B cell (primary cell): Measurements from ENCODE around the gene IL17RC. TPM values are rescaled to one million over a fixed set of nuclear protein-coding genes. Genes with fewer than 3 reads are reported as not detected.

Source experiments
- ATAC-seq: fragments of 200-7000 bp; cut with Tn5 transposase; one replicate; pipeline ENCODE4 v1.10.0; 2021; ENCODE audit warnings: low read depth, mild to moderate bottlenecking, moderate number of reproducible peaks, moderate library complexity
- CTCF ChIA-PET: fragments of 350-600 bp; sonication (Branson Sonifier 250); formaldehyde crosslinking; loops from one replicate; lab custom pipeline; 2021; ENCODE audit warnings: antibody characterized with exemption, inconsistent platforms; lab: Charles Lee
- POLR2A ChIA-PET: fragments of 350-600 bp; sonication (Branson Sonifier 250); formaldehyde crosslinking; loops from one replicate; lab custom pipeline; 2021; ENCODE audit warnings: antibody characterized with exemption; lab: Charles Lee
- DNase-seq: peaks from one replicate; pipeline ENCODE4 v3.0.0; 2013
- H2AFZ ChIP-seq: 2 replicates; pipeline ENCODE4 v1.6.1; 2012; ENCODE audit warnings: mild to moderate bottlenecking, low read depth, low read length; ENCODE audit not compliant: insufficient read depth, poor library complexity, severe bottlenecking
- H3K27ac ChIP-seq, 2 donors: 1 replicate in 1 of 2; 2 replicates in 1 of 2; pipeline ENCODE4 v1.5.1; 2012 to 2013; ENCODE audit warnings: low read length in 2 of 2, mild to moderate bottlenecking in 2 of 2, moderate library complexity in 1 of 2
- H3K27me3 ChIP-seq, 4 experiments: fragments of 200-600 bp in 1 of 4; sonication (generic) in 1 of 4; replicated peaks in 1 of 4; 1 replicate in 2 of 4; 2 replicates in 2 of 4; pipeline versions ENCODE4 v1.6.1 to v1.7.0; 2013 to 2016; ENCODE audit warnings: low read length in 3 of 4, mild to moderate bottlenecking in 2 of 4, mixed read lengths in 1 of 4, moderate library complexity in 1 of 4; ENCODE audit not compliant: insufficient read depth in 4 of 4, control insufficient read depth in 3 of 4; ENCODE audit errors: control extremely low read depth in 1 of 4
- H3K36me3 ChIP-seq, 2 experiments: replicated peaks in 1 of 2; 1 replicate in 1 of 2; 2 replicates in 1 of 2; pipeline versions ENCODE4 v1.6.1 to v1.7.1; 2013; ENCODE audit warnings: low read length in 1 of 2; ENCODE audit not compliant: insufficient read depth in 2 of 2, control insufficient read depth in 1 of 2; ENCODE audit errors: control extremely low read depth in 1 of 2, extremely low read depth in 1 of 2
- H3K4me1 ChIP-seq, 2 donors: fragments of 200-600 bp in 1 of 2; sonication (generic) in 1 of 2; 1 replicate in 1 of 2; 2 replicates in 1 of 2; pipeline versions ENCODE4 v1.5.1 to v1.6.1; 2013 to 2017; ENCODE audit warnings: low read length in 2 of 2; ENCODE audit not compliant: control insufficient read depth in 2 of 2, insufficient read depth in 2 of 2
- H3K4me2 ChIP-seq: replicated peaks from 2 replicates; pipeline ENCODE3; 2012; ENCODE audit warnings: mild to moderate bottlenecking, low read depth, low read length; ENCODE audit not compliant: poor library complexity, severe bottlenecking
- H3K4me3 ChIP-seq, 5 experiments: fragments of 200-600 bp in 1 of 5; sonication (generic) in 1 of 5; 1 replicate in 3 of 5; 2 replicates in 2 of 5; pipeline versions ENCODE4 v1.5.1 to v1.7.0; 2011 to 2016; ENCODE audit warnings: low read length in 4 of 5, mild to moderate bottlenecking in 4 of 5, low read depth in 2 of 5, control low read depth in 1 of 5, moderate library complexity in 1 of 5; ENCODE audit not compliant: insufficient read depth in 1 of 5; ENCODE audit errors: control extremely low read depth in 1 of 5, extremely low read depth in 1 of 5
- H3K79me2 ChIP-seq: fragments of 200-600 bp; sonication (generic); one replicate; pipeline ENCODE4 v1.6.0; 2016; ENCODE audit warnings: low read length; ENCODE audit not compliant: control insufficient read depth, insufficient read depth
- H3K9ac ChIP-seq: fragments of 200-600 bp; sonication (generic); 2 replicates; pipeline ENCODE4 v1.6.1; 2017; ENCODE audit warnings: mild to moderate bottlenecking, low read length, moderate library complexity
- H3K9me3 ChIP-seq, 3 donors: one replicate each; pipeline versions ENCODE4 v1.6.1 to v1.7.1; 2013; ENCODE audit warnings: low read length in 2 of 3; ENCODE audit not compliant: control insufficient read depth in 2 of 3, insufficient read depth in 1 of 3; ENCODE audit errors: control extremely low read depth in 1 of 3
- H4K20me1 ChIP-seq: 2 replicates; pipeline ENCODE4 v1.6.0; 2012; ENCODE audit warnings: mild to moderate bottlenecking, low read length; ENCODE audit not compliant: insufficient read depth, control insufficient read depth, poor library complexity, severe bottlenecking
- H3K27ac Mint-ChIP-seq: one replicate; pipeline ENCODE4 v1.8.0; 2021; ENCODE audit warnings: mixed read lengths
- H3K27me3 Mint-ChIP-seq: one replicate; pipeline ENCODE4 v1.8.0; 2021; ENCODE audit warnings: mixed read lengths
- H3K4me1 Mint-ChIP-seq: one replicate; pipeline ENCODE4 v1.8.0; 2021; ENCODE audit warnings: mixed read lengths
- H3K4me3 Mint-ChIP-seq: one replicate; pipeline ENCODE4 v1.8.0; 2021; ENCODE audit warnings: mixed read lengths
- H3K9me3 Mint-ChIP-seq: one replicate; pipeline ENCODE4 v1.8.0; 2022; ENCODE audit warnings: mixed read lengths; ENCODE audit not compliant: insufficient read depth
- CTCF ChIP-seq: fragments of 200-600 bp; IDR thresholded peaks from one replicate; pipeline ENCODE4 v1.8.0; 2022; ENCODE audit warnings: antibody characterized with exemption, mild to moderate bottlenecking
- EZH2 ChIP-seq: IDR thresholded peaks from 2 replicates; pipeline ENCODE4 v1.6.1; 2012; ENCODE audit warnings: borderline replicate concordance, low read depth, mild to moderate bottlenecking, moderate library complexity, low read length; ENCODE audit not compliant: insufficient read depth, poor library complexity, severe bottlenecking
- WGBS: methylation state at CpG from one replicate; pipeline ENCODE4 v1.1.5; 2013; ENCODE audit warnings: missing lambda C conversion rate; ENCODE audit not compliant: insufficient coverage; 5-methylcytosine and 5-hydroxymethylcytosine counted together
- intact Hi-C: fragments of 100-400 bp; cut with micrococcal nuclease; formaldehyde crosslinking; loops from one replicate; pipeline ENCODE4 v1.10.0; 2022
- polyA plus RNA-seq: library from polyadenylated mRNA; depleted of rRNA; stranded (reverse); fragments of >200 nt; gene quantifications from 2 replicates; pipeline ENCODE4 v1.2.3, GENCODE V29; 2012
- total RNA-seq, 2 donors: library from RNA; stranded (reverse); fragments of 120-200 nt in 1 of 2; gene quantifications; 1 replicate in 1 of 2; 2 replicates in 1 of 2; pipeline versions ENCODE4 v1.2.3 to v1.2.4, GENCODE V29; 2013 to 2022

The IL17RC gene
- total and polyA plus RNA-seq, 2 donors (not counting 1 experiment from before 2014, with no cell fraction given), result 0.25 to 0.98 TPM

DNA sequence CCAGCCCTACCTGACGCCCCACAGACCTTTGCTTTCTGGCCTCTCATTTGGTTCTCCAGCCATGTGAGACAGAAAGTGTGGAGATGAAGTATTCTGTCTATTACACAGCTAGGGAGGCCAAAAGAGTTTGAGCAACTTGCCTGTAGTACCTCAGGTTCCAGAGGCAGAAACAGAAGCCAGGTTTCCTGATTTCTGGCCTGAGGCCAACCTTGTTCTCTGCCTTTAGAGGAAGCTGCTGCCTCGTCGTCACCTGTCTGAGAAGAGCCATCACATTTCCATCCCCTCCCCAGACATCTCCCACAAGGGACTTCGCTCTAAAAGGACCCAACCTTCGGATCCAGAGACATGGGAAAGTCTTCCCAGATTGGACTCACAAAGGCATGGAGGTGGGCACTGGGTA, 10.4 kb upstream of the IL17RC start:
- 91% methylated on average over 4 of the region's 5 CpGs for WGBS
- CTCF ChIA-PET, result no interaction called here

GRCh38 chr3:9908286-9908685, 8.6 kb upstream of the IL17RC start:
- H3K9me3 ChIP-seq, result no peaks in the 10 kb centered on the region
- H3K27ac ChIP-seq, result no peak overlapping the region
- no peak overlapping the region for H3K9ac ChIP-seq
- H3K27me3 Mint-ChIP-seq, result peaks cover 11% of the 10 kb centered on the region
- POLR2A ChIA-PET, result no interaction called here
- ATAC-seq (no peak), DNase-seq (no peak)
- no peaks in the 10 kb centered on the region for H3K4me1 ChIP-seq
- H3K4me2 ChIP-seq, result no peak overlapping the region
- 100% methylated on average over 1 of the region's 3 CpGs for WGBS
- intact Hi-C loops, result no loop called here
- H3K27ac Mint-ChIP-seq, result no peak overlapping the region
- H4K20me1 ChIP-seq, result no peaks in the 10 kb centered on the region
- H3K9me3 Mint-ChIP-seq, result no peaks in the 10 kb centered on the region
- CTCF ChIA-PET, result no interaction called here
- peaks cover 0 to 7% (median 0%) of the 10 kb centered on the region in 4 experiments for H3K27me3 ChIP-seq
- H3K4me3 ChIP-seq, result no peak overlapping the region
- TF ChIP-seq EZH2 (no peak), CTCF (no peak)
- no peaks in the 10 kb centered on the region for H3K36me3 ChIP-seq
- peaks cover 2% of the 10 kb centered on the region for H3K4me1 Mint-ChIP-seq
- no peak overlapping the region for H3K4me3 Mint-ChIP-seq
- no peak overlapping the region for H2AFZ ChIP-seq
- no peaks in the 10 kb centered on the region for H3K79me2 ChIP-seq

More for the DNA sequence above, 10.4 kb upstream of the IL17RC start:
- Histone ChIP-seq H3K9ac (no peak overlapping the region), H3K4me1 (no peaks in the 10 kb centered on the region), H3K27ac (no peak overlapping the region), H2AFZ (no peak overlapping the region), H3K4me3 (no peak overlapping the region), H3K27me3 (no peaks in the 10 kb centered on the region), H3K9me3 (no peaks in the 10 kb centered on the region), H4K20me1 (no peaks in the 10 kb centered on the region), H3K36me3 (no peaks in the 10 kb centered on the region), H3K79me2 (no peaks in the 10 kb centered on the region), H3K4me2 (no peak overlapping the region)
- no peak for ATAC-seq
- no peak for TF ChIP-seq CTCF
- TF ChIP-seq EZH2, result no peak
- Mint-ChIP-seq H3K9me3 (no peaks in the 10 kb centered on the region), H3K27ac (no peak overlapping the region), H3K4me3 (no peak overlapping the region), H3K27me3 (peaks cover 7% of the 10 kb centered on the region), H3K4me1 (peaks cover 2% of the 10 kb centered on the region)
- POLR2A ChIA-PET, result no interaction called here
- intact Hi-C loops, result no loop called here
- DNase-seq, result no peak
